NCI-H2171 treated with DMSO at 0.1 percent for 48 hours (cell line): ENCODE results near the gene CCNI2.

ENCODE experiments used
- DNase-seq: peaks from one replicate; lab custom pipeline; 2025; lab: John Stamatoyannopoulos, UW

The CCNI2 gene

GRCh38 chr5:132750471-132751230 lies 3.4 kb downstream of the CCNI2 start:
- DNase-seq = no peak

- no peak for DNase-seq
These were observed 4.2 kb downstream of the CCNI2 start for GRCh38 chr5:132751444-132751843.

- DNase-seq = no peak
These were observed 4.8 kb downstream of the CCNI2 start for GRCh38 chr5:132751971-132752580.

- DNase-seq = no peak
These were observed 5.4 kb downstream of the CCNI2 start for GRCh38 chr5:132752581-132753125.

GRCh38 chr5:132753135-132753987 lies 6.1 kb downstream of the CCNI2 start:
- DNase-seq = no peak

GRCh38 chr5:132754111-132754510 lies 6.9 kb downstream of the CCNI2 start:
- no peak for DNase-seq

GRCh38 chr5:132754947-132755346 lies 7.7 kb downstream of the CCNI2 start:
- DNase-seq = no peak

- DNase-seq = no peak
These were observed 9.3 kb downstream of the CCNI2 start for GRCh38 chr5:132756542-132756941.

- no peak for DNase-seq
These were observed 11.2 kb downstream of the CCNI2 start for GRCh38 chr5:132758451-132758850.

- no peak for DNase-seq
These were observed 12.2 kb downstream of the CCNI2 start for GRCh38 chr5:132759114-132760048.

- DNase-seq = no peak
These were observed 12.8 kb downstream of the CCNI2 start for GRCh38 chr5:132760049-132760420.

GRCh38 chr5:132760601-132761317 lies 13.5 kb downstream of the CCNI2 start:
- DNase-seq = no peak

- DNase-seq = no peak
These were observed 14.4 kb downstream of the CCNI2 start for GRCh38 chr5:132761321-132762240.

- no peak for DNase-seq
These were observed 15.2 kb downstream of the CCNI2 start for GRCh38 chr5:132762246-132763000.

- DNase-seq = no peak
These were observed 16.2 kb downstream of the CCNI2 start for GRCh38 chr5:132763181-132764036.

GRCh38 chr5:132764051-132764450 lies 16.8 kb downstream of the CCNI2 start:
- DNase-seq = no peak

GRCh38 chr5:132764671-132765238 lies 17.5 kb downstream of the CCNI2 start:
- no peak for DNase-seq
